HG02759 (cell line): ENCODE data around the gene SERGEF.

Experiments used
- ATAC-seq: cut with Tn5 transposase; IDR thresholded peaks from one replicate; pipeline ENCODE4 v1.9.1; 2021; ENCODE audit warnings: mild to moderate bottlenecking, moderate library complexity; ENCODE audit not compliant: unreplicated experiment

Gene SERGEF

GRCh38 chr11:17775035-17775348 is 237.9 kb downstream of the SERGEF start:
- ATAC-seq, result no peak

DNA sequence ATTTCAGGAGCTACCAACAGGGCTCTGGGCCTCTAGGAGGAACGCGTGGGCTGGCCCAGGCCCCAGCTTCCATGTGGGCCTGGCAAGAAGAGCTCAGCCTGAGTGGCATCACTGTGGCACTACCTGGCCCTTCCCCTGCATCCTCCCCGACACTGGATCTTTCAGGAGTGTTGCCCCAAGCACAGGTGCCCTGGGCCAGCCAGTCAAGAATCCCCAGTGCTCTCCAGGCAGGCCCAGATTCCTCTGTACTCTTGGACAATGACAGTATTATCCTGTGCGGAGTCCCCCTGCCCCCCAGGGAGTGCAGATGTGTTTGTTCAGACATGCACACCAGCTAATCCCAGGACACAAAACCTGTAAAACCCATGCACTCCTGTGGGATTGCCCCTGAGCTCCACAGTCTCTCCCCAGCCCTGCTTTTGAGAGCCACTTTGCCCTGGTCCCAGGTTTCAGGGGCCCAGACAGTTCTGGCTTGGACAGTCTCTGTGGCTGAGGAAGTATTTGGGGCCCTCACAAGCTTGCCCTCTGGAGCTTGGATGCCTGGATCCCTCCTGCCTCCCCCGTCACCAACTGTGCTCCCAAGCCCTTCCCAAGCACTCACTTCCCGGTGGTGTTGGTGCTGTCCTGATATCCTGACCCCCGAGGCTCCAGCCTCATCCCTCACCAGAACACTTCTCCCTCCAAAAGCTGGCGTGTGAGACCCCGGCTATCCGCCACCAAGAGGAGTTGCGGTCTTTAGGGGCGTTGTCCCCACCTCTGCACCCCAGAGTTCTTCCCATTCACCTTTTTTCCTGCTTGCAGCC is 238.4 kb downstream of the SERGEF start:
- ATAC-seq, result no peak

- ATAC-seq, result no peak
These were observed 239.2 kb downstream of the SERGEF start for GRCh38 chr11:17773674-17774073.

- no peak for ATAC-seq
These were observed 239.9 kb downstream of the SERGEF start for GRCh38 chr11:17772704-17773600.

- ATAC-seq, result no peak
These were observed 240.9 kb downstream of the SERGEF start for GRCh38 chr11:17771841-17772401.

DNA sequence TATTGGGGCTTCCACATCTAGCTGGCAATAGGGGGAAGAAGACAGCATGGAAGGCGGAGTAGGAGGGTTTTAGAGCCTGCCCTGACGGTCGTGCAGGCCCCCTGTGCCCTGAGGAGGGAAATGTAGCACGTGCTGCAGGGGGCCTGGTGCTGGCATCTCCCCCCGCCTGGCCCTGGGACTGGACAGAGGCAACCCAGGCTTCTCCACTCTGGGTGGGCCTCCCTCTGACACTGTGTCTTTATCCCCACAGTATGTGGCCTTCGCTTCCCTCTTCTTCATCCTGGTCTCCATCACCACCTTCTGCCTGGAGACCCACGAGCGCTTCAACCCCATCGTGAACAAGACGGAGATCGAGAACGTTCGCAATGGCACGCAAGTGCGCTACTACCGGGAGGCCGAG is 241.4 kb downstream of the SERGEF start:
- no peak for ATAC-seq

DNA sequence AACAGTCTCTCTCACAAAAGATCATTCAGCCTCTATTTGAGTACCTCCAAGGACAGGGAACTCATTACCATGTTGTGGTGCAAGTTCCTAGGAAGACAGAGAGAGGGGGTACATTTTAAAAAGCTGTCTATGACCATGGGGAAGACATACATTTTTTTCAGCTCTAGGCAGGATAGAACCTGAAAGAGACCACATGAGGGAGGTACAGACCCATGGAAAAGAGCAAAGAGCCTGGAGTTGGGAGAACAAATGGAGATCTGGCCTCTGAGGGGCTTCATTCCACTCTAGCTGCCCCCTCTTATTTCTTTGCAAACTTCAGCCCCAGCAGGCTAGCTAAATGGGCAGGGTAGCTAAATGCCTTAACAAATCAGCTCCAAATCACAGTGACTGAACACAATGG is 241.9 kb downstream of the SERGEF start:
- ATAC-seq, result no peak

DNA sequence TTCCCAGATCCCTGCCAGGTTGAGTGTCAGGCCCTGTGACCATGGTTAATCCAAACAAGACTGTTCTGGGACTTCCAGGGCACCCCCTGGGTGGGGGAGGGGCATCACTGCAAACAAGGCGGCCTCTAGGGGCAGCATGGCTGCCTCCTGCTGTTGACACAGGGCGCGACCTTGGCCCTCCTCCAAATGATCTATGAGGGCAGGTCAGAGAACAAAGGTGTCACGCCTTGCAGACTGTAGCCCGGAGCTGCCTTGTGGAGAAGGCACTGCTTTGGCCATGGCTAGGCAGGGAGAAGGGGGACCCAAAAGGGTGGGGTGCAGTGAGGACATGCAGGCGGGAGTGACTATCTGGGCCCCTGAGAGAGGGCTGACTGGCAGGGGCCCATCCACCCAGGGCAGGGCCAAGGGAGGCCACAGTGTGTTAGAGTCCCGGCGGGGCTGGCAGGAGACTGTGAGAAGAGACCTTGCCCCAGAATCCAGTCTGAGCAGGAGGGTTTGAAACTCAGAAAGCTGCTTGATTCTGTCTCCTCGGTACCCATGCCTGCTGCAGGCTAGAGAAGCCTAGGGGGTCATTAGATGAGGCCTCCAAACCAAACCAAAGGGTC is 242.7 kb downstream of the SERGEF start:
- ATAC-seq, result no peak

DNA sequence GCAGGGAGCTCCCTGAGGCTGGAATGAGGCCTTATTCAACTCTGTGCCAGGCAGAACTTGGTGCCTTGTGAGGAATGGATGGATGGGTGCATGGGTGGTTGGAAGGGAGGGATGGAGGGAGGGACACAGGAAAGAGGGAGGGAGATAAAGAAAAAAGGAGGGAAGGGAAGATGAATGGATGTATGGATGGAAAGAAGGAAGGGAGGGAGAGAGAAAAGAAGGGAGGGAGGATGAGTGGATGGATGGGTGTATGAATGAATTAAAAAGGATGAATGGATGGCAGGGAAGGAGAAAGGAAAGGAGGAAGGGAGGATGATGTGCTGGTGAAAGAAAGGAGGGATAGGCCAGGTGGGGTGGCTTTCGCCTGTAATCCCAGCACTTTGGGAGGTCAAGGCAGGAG is 243.6 kb downstream of the SERGEF start:
- ATAC-seq, result no peak

GRCh38 chr11:17768547-17768946 is 244.3 kb downstream of the SERGEF start:
- ATAC-seq, result no peak

GRCh38 chr11:17767914-17768313 is 244.9 kb downstream of the SERGEF start:
- ATAC-seq, result no peak

- no peak for ATAC-seq
These were observed 245.5 kb downstream of the SERGEF start for GRCh38 chr11:17767301-17767885.

GRCh38 chr11:17766590-17766989 is 246.3 kb downstream of the SERGEF start:
- ATAC-seq, result no peak

DNA sequence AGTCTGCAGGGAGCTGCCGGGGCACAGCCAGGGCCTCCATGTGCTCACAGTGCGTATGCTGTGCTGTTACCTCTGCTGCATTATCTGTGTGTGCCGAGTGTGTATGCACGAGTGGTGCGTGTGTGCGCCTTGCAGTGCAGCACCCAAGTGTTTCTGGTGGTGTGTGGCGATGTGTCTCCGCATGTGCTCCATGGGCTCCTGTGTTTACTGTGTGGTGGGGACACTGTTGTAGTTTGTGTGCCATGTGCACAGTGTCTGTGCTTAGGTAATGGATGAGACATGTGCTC is 246.8 kb downstream of the SERGEF start:
- ATAC-seq, result no peak

GRCh38 chr11:17765356-17766072 is 247.3 kb downstream of the SERGEF start:
- ATAC-seq, result no peak

DNA sequence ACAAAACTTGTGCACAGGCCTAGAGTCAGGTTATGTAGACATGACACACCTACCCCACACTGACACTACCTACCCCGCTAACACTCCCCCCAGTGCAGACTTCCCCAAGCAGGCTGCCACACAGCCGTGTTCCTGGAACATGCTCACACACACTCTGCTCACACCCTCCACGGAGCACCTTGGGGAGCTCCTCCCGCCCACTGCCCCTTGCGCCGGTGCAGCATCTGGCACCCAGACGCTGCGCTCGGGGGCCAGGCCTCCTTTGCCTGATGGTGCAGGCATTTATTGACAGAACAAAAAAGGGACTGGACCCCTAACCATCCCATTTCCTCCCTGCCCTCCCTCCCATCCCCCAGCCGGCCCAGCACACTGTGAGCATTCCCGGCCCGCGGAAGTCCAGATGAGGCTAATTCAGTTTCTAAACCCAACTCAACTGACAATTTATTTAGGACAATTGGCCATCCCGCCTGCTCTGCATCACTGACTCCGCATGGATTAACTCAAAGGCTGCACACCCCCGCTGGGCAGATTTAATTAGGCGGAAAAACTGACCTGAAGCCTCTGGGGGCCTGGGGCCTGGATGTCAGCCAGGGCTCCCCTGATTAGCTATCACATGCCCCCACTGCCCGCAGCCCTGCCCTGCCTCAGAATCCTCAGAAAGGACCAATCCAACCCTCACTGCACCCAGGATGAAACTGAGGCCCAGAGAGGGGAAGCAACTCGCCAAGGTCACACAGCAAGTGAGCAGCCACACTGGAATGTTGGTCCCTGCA is 248.2 kb downstream of the SERGEF start:
- no peak for ATAC-seq

DNA sequence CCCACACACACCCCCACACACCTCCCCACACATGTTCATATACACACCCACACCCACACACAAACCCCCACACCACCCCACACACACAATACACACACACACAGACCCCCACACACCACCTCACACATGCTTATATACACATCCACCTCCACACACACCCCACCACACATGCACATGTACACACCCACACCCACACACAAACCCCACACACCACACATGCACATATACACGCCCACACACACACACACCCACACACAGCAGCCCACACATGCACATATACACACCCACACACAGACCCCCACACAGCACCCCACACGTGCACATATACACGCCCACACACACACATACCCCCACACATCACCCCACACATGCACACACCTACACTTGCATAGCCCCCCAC is 249.1 kb downstream of the SERGEF start:
- ATAC-seq, result no peak

DNA sequence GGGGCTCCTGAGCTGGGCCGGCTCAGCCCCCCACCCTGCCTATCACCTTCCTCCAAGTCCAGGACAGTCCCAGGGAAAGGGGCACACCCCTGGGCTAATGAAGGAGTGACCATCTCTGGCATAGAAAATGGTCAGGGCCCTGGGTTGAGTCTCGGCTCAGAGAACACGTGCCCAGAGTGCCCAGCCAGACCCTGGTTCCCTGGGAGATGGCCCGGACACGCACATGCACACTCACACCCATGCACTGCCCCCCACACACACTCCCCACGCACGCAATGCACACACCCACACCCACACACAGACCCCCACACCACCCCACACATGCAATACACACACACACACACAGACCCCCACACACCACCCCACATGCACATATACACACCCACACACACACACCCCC is 249.6 kb downstream of the SERGEF start:
- no peak for ATAC-seq

- ATAC-seq, result peak; percentile 57
These were observed 250.4 kb downstream of the SERGEF start for GRCh38 chr11:17762309-17762974.
